Measurements from ENCODE around the gene SAA4.

The SAA4 gene

GRCh38 chr11:18188796-18189195, 47.8 kb downstream of the SAA4 start:
- DNase-seq, result no peak

All from islet precursor cell (in vitro differentiated cells).